Measurements from ENCODE around the gene DUSP2. TPM values are rescaled to one million over a fixed set of nuclear protein-coding genes. Genes with fewer than 3 reads are reported as not detected.

DUSP2 gene
- polyA plus RNA-seq, 1 experiment = 0.94 TPM

DNA sequence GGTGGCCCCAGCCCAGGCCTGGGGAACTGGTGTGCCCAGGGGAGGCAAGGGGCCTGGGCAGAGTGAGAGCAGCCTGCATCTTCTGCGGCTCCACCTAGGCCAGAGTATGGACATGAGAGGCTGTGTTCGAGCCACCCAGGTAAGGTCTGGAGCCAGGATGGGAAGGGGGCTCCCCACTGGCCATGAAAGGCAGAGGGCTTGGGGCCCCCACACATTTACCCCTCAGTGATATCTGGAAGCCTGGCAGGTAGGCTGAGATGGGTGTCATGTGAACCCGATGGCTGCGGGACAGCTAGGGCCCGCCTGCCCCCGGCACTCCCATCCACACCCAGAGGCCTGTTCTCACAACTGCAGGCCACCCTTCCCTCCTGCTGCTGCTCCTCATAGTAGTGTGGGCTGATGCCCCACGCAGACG lies 42.0 kb downstream of the DUSP2 start:
- no peak for DNase-seq (ENCODE audit: low read depth, low spot score)
- ChIA-PET CTCF (no interaction called here), POLR2A (no interaction called here)
- Histone ChIP-seq H3K27me3 (ENCODE audit: control insufficient read depth, insufficient read depth, low read length) (peaks cover 19% of the 10 kb centered on the region), H3K4me3 (ENCODE audit: low read depth, low read length) (no peak overlapping the region), H3K9me3 (ENCODE audit: control insufficient read depth, insufficient read depth, low read length) (peaks cover 16% of the 10 kb centered on the region), H3K27ac (ENCODE audit: low read depth, low read length) (no peak overlapping the region)
- TF ChIP-seq, protein P1, sequence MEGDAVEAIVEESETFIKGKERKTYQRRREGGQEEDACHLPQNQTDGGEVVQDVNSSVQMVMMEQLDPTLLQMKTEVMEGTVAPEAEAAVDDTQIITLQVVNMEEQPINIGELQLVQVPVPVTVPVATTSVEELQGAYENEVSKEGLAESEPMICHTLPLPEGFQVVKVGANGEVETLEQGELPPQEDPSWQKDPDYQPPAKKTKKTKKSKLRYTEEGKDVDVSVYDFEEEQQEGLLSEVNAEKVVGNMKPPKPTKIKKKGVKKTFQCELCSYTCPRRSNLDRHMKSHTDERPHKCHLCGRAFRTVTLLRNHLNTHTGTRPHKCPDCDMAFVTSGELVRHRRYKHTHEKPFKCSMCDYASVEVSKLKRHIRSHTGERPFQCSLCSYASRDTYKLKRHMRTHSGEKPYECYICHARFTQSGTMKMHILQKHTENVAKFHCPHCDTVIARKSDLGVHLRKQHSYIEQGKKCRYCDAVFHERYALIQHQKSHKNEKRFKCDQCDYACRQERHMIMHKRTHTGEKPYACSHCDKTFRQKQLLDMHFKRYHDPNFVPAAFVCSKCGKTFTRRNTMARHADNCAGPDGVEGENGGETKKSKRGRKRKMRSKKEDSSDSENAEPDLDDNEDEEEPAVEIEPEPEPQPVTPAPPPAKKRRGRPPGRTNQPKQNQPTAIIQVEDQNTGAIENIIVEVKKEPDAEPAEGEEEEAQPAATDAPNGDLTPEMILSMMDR (IDR thresholded peaks at IDR 0.05; ENCODE audit: low read depth, low read length) = no peak

DNA sequence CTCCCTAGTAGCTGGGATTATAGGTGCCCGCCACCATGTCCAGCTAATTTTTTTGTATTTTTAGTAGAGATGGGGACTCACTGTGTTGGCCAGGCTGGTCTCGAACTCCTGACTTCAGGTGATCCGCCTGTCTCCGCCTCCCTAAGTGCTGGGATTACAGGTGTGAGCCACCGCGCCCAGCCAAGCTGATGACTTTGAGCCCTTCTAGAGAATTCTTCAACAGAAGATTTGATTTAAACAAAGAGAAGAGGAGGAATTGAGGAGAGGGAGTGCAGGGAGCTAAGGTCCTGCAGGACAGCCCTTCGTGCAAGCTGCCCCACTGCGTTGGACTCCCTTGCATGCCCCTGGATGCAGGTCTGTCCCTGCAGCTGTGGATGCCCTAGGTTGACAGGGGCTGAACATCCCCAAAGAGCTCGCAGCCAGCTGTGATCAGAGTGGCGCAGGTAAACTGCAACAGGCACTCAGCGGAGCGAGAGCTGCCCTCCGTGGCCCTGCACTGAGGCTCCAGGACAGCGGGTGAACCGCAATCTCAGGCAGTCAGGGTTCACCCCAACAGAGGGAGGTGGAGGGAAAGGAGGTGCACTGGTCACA lies 42.5 kb downstream of the DUSP2 start:
- CTCF ChIA-PET = interaction anchor here (1.2 kb wide), 1 partner anchor 80 kb away, joined by 3 read pairs; no protein-coding TSS in a partner anchor
- DNase-seq (ENCODE audit: low read depth, low spot score) = no peak
- H3K4me3 ChIP-seq (ENCODE audit: low read depth, low read length) = no peak overlapping the region
- TF ChIP-seq, protein P1 (IDR thresholded peaks at IDR 0.05; ENCODE audit: low read depth, low read length) = no peak
- peaks cover 16% of the 10 kb centered on the region for H3K9me3 ChIP-seq (ENCODE audit: control insufficient read depth, insufficient read depth, low read length)
- H3K27ac ChIP-seq (ENCODE audit: low read depth, low read length) = no peak overlapping the region
- peaks cover 19% of the 10 kb centered on the region for H3K27me3 ChIP-seq (ENCODE audit: control insufficient read depth, insufficient read depth, low read length)
- POLR2A ChIA-PET = interaction anchor here (0.7 kb wide), 1 partner anchor 13 kb away, joined by 8 read pairs; the partner anchor contains the start of gene ADRA2B

DNA sequence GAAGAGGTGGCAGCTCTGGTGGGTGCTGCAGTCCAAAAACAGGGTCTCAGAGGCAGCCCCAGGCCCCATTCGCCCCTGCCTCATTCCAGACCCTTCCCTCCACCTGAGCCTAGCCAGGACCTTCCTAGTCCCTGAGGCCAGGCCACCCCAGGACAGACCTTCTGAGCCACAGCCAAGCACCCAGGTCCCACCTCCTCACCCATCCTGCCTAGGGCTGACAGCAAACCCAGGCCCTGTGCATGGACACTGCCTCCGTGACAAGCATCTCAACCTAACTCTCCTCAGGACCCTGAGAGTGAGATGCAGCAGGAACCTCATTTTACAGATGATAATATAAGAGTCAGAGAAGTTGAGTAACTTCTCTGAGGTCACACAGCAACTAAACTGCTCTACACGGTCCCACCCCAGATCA lies 44.3 kb downstream of the DUSP2 start:
- TF ChIP-seq, protein P1 (IDR thresholded peaks at IDR 0.05; ENCODE audit: low read depth, low read length) = no peak
- CTCF ChIA-PET = interaction anchor here (1.4 kb wide), 1 partner anchor 17 kb away, joined by 4 read pairs; no protein-coding TSS in a partner anchor
- Histone ChIP-seq H3K27me3 (ENCODE audit: control insufficient read depth, insufficient read depth, low read length) (peaks cover 14% of the 10 kb centered on the region), H3K4me3 (ENCODE audit: low read depth, low read length) (no peak overlapping the region), H3K27ac (ENCODE audit: low read depth, low read length) (no peak overlapping the region), H3K9me3 (ENCODE audit: control insufficient read depth, insufficient read depth, low read length) (peaks cover 15% of the 10 kb centered on the region)
- POLR2A ChIA-PET = no interaction called here
- no peak for DNase-seq (ENCODE audit: low read depth, low spot score)

DNA sequence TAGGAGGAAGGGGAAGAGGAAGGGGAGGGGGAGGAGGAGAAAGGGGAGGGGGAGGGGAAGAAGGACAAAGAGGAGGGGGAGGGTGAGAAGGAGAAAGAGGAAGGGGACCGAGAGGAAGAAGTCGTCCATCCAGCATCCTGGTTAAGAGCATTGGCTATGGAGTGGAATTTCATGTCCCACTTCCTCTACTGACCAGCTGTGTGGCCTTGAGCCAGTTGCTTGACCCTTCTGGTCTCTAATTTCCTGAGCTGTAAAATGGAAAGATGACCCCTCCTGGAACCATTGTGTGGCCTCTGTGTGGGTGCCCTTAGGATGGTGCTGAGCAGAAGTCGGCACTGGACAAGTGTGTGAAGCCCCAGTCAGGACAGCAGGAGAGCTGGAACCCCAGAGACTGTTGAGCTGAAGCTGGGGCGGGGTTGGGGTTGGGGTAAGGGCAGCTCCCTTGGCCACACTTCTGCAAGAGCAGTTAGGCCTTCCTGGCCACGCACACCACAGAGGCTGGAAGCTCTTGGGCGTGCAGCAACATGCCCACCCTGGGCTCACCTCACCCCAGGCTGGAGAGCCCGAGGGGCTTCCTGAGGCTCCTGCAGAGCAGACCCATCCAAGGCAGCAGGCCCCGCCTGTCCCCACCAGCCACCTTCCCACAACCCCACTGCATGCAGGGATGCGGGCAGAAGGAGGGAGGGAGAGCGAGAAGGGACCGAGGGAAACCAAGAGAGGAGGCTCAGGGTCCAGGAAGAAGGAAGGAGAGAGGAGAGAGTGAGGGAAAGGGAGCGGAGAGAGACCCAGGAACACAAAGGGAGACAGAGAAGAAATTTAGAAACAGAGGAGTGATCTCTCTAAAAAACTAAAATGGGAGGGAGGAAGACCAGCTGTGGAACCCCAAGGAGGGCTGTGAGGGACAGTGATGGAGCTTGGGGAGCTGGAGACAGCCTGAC lies 45.1 kb downstream of the DUSP2 start:
- peaks cover 15% of the 10 kb centered on the region for H3K27me3 ChIP-seq (ENCODE audit: control insufficient read depth, insufficient read depth, low read length)
- POLR2A ChIA-PET = no interaction called here
- no peak for DNase-seq (ENCODE audit: low read depth, low spot score)
- H3K4me3 ChIP-seq (ENCODE audit: low read depth, low read length) = no peak overlapping the region
- CTCF ChIA-PET = interaction anchor here (0.6 kb wide), 1 partner anchor 108 kb away, joined by 3 read pairs; no protein-coding TSS in a partner anchor
- no peak overlapping the region for H3K27ac ChIP-seq (ENCODE audit: low read depth, low read length)
- peaks cover 7% of the 10 kb centered on the region for H3K9me3 ChIP-seq (ENCODE audit: control insufficient read depth, insufficient read depth, low read length)
- TF ChIP-seq, protein P1 (IDR thresholded peaks at IDR 0.05; ENCODE audit: low read depth, low read length) = no peak
